Glutamatergic neuron (in vitro differentiated cells): Measurements from ENCODE around the gene RIPOR2. TPM values are rescaled to one million over a fixed set of nuclear protein-coding genes. Genes with fewer than 3 reads are reported as not detected.

Experiments
- DNase-seq: peaks from one replicate; pipeline ENCODE4 v3.0.0; 2022
- H3K27ac Mint-ChIP-seq: one replicate; pipeline ENCODE4 v1.8.0; 2020; ENCODE audit warnings: mild to moderate bottlenecking, mixed read lengths, inconsistent platforms; ENCODE audit not compliant: unreplicated experiment
- H3K27me3 Mint-ChIP-seq: one replicate; pipeline ENCODE4 v1.8.0; 2020; ENCODE audit warnings: mild to moderate bottlenecking, moderate library complexity, mixed read lengths, inconsistent platforms; ENCODE audit not compliant: unreplicated experiment
- H3K36me3 Mint-ChIP-seq: one replicate; pipeline ENCODE4 v1.8.0; 2020; ENCODE audit warnings: mild to moderate bottlenecking, mixed read lengths, inconsistent platforms; ENCODE audit not compliant: unreplicated experiment
- H3K4me1 Mint-ChIP-seq: one replicate; pipeline ENCODE4 v1.8.0; 2020; ENCODE audit warnings: mild to moderate bottlenecking, low read depth, mixed read lengths, inconsistent platforms; ENCODE audit not compliant: unreplicated experiment
- H3K4me3 Mint-ChIP-seq: one replicate; pipeline ENCODE4 v1.8.0; 2020; ENCODE audit warnings: mild to moderate bottlenecking, mixed read lengths, inconsistent platforms; ENCODE audit not compliant: unreplicated experiment
- H3K9me3 Mint-ChIP-seq: one replicate; pipeline ENCODE4 v1.8.0; 2020; ENCODE audit warnings: mild to moderate bottlenecking, moderate library complexity, mixed read lengths, inconsistent platforms; ENCODE audit not compliant: unreplicated experiment
- long read RNA-seq: library from polyadenylated mRNA; unstranded; transcript quantifications from one replicate; pipeline ENCODE4 v2.0.0, GENCODE V29; 2020; ENCODE audit not compliant: unreplicated experiment
- total RNA-seq: library from RNA; stranded (reverse); fragmentation: NEBNext Ultra II Directional; extraction: Animal tissue kit (Norgen Biotek cat#: 25700); gene quantifications from one replicate; pipeline ENCODE4 v1.2.1, GENCODE V29; 2021; ENCODE audit not compliant: unreplicated experiment
- TF ChIP-seq, protein P1 (sequence below): fragments of 200-600 bp; sonication (generic); IDR thresholded peaks from one replicate; pipeline ENCODE4 v1.5.0; 2021; ENCODE audit not compliant: partially characterized antibody, unreplicated experiment

RIPOR2 gene, protein sequence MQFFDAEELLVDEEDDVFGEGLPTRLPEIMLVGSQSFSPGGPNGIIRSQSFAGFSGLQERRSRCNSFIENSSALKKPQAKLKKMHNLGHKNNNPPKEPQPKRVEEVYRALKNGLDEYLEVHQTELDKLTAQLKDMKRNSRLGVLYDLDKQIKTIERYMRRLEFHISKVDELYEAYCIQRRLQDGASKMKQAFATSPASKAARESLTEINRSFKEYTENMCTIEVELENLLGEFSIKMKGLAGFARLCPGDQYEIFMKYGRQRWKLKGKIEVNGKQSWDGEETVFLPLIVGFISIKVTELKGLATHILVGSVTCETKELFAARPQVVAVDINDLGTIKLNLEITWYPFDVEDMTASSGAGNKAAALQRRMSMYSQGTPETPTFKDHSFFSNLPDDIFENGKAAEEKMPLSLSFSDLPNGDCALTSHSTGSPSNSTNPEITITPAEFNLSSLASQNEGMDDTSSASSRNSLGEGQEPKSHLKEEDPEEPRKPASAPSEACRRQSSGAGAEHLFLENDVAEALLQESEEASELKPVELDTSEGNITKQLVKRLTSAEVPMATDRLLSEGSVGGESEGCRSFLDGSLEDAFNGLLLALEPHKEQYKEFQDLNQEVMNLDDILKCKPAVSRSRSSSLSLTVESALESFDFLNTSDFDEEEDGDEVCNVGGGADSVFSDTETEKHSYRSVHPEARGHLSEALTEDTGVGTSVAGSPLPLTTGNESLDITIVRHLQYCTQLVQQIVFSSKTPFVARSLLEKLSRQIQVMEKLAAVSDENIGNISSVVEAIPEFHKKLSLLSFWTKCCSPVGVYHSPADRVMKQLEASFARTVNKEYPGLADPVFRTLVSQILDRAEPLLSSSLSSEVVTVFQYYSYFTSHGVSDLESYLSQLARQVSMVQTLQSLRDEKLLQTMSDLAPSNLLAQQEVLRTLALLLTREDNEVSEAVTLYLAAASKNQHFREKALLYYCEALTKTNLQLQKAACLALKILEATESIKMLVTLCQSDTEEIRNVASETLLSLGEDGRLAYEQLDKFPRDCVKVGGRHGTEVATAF
- total RNA-seq, result 82.2 TPM
- long read RNA-seq, partial matches to known transcripts, result 3 of 10 reads
- long read RNA-seq, other reads (novel, unspliced or antisense), result 2 of 10 reads

DNA sequence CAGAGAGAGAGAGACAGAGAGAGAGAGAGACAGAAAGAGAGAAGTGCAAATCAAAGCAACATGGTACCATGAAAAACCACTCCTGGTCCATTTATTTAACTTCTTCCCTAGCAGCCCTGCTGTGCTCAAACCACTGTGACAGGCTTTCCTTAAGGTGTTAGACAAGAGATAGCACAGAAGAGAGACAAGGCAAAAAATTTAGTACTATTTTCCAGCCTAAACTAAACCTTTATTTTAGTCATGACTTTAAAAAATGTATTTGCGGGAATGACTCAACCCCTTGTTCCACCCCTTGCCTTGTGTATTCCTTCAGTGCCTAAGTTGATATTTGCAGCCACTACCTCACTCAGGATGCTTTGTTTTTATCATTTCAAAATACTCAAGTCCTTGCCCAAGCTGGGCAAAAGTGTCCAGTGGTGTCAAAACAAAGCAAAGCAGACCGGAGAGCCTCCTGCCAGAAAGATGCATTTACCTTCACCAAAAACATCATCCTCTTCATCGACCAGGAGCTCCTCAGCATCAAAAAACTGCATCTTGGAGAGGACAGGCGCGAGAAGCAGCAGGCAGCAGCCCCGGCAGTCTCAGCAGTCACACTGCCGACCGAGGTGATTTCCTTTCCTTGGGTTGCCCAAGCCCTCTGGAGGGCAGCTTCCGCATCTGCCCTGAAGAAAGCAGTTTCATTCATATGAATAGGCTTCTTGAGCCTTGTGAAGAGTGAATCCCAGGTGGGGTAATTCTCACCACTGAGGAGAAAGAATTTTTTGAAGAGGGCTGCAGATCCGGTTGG, at the start of gene RIPOR2:
Gene RIPOR2, minus strand, starts transcription at position 595 of the 787 bp plus-strand sequence. Its CDS starts 62 bp downstream, at position 533.
- H3K9me3 Mint-ChIP-seq, result peaks cover 4% of the 10 kb centered on the region
- peaks cover 7% of the 10 kb centered on the region for H3K4me1 Mint-ChIP-seq
- TF ChIP-seq, protein P1, sequence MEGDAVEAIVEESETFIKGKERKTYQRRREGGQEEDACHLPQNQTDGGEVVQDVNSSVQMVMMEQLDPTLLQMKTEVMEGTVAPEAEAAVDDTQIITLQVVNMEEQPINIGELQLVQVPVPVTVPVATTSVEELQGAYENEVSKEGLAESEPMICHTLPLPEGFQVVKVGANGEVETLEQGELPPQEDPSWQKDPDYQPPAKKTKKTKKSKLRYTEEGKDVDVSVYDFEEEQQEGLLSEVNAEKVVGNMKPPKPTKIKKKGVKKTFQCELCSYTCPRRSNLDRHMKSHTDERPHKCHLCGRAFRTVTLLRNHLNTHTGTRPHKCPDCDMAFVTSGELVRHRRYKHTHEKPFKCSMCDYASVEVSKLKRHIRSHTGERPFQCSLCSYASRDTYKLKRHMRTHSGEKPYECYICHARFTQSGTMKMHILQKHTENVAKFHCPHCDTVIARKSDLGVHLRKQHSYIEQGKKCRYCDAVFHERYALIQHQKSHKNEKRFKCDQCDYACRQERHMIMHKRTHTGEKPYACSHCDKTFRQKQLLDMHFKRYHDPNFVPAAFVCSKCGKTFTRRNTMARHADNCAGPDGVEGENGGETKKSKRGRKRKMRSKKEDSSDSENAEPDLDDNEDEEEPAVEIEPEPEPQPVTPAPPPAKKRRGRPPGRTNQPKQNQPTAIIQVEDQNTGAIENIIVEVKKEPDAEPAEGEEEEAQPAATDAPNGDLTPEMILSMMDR, result no peak
- H3K27ac Mint-ChIP-seq, result no peak within 1 kb of the TSS
- no peaks in the 10 kb centered on the region for H3K36me3 Mint-ChIP-seq
- H3K27me3 Mint-ChIP-seq, result no peaks in the 10 kb centered on the region
- DNase-seq, result peak; percentile 40
- no peak within 1 kb of the TSS for H3K4me3 Mint-ChIP-seq

DNA sequence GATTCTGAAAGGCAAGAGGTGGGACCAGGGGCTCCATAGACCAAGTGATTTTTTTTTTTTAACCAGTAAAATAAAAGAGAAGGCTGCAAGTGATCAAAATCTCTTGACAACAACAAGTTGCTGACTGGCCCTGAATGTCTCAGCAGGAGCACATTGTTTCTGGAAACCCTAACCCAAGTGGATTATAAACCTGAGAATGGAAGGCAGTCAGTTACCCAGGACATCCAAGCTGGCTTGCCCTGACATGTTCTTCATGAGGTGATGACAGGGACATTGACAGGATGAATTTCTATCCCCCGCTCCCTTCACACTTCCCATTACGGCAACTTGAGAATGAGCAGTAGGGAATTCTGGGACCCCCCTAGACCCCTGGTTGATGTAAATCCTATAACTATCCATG, 49.6 kb upstream of the RIPOR2 start:
- DNase-seq, result no peak
- Mint-ChIP-seq H3K27me3 (no peaks in the 10 kb centered on the region), H3K4me1 (peaks cover 11% of the 10 kb centered on the region), H3K27ac (no peak overlapping the region), H3K9me3 (peaks cover 2% of the 10 kb centered on the region), H3K36me3 (peaks cover 5% of the 10 kb centered on the region), H3K4me3 (no peak overlapping the region)
- TF ChIP-seq, protein P1, result no peak

DNA sequence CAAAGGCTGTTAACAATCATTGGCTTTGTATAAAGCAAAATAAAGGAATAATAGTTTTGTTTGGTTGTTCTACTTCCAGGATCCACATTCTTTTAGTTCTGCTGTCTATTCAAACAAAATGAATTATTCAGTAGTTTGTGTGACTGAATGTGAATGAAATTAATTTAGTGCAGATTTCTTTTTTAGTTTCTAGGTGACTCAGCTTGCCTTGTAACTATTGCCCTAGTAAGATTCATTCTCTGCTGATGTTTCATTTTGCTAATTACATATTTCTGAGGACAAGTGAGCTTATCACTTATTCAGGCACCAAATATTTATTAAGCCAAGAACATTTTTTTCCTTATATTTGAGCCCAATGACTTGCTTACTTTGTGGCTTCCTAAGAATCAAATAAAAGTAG, 46.5 kb upstream of the RIPOR2 start:
- no peak for DNase-seq
- Mint-ChIP-seq H3K36me3 (peaks cover 1% of the 10 kb centered on the region), H3K27ac (no peak overlapping the region), H3K27me3 (no peaks in the 10 kb centered on the region), H3K4me1 (peaks cover 18% of the 10 kb centered on the region), H3K9me3 (peaks cover 2% of the 10 kb centered on the region), H3K4me3 (no peak overlapping the region)
- TF ChIP-seq, protein P1, result no peak

DNA sequence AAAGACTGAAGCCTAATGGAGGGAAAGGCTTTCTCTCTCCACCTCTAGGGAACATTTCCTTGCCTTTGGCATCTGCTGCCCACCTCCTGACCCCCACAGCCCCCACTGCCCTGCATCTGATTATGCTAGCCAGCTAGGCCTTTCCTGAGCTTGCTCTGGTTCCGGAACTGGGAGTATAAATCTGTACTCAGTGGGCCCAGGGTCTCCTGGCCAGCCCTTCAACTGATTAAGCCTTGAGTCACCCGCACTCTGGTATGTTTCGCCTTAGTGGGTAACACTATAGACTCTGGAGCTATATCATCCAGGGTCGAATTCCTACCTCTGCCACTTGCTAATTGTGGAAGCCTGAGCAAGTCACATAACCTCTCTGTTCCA, 45.6 kb upstream of the RIPOR2 start:
- peaks cover 18% of the 10 kb centered on the region for H3K4me1 Mint-ChIP-seq
- peak; percentile 38 for DNase-seq
- no peaks in the 10 kb centered on the region for H3K36me3 Mint-ChIP-seq
- H3K27ac Mint-ChIP-seq, result peak overlapping the region; percentile 62
- peaks cover 2% of the 10 kb centered on the region for H3K9me3 Mint-ChIP-seq
- TF ChIP-seq, protein P1, result no peak
- no peaks in the 10 kb centered on the region for H3K27me3 Mint-ChIP-seq
- H3K4me3 Mint-ChIP-seq, result no peak overlapping the region
